ENCODE data around the gene EIF2A.
A peak's percentile ranks its signal among the peaks of the same experiment; 100 is the strongest.

EIF2A gene

GRCh38 chr3:150605998-150606641 lies 59.5 kb downstream of the EIF2A start:
- Mint-ChIP-seq H3K4me1 (peaks cover 48% of the 10 kb centered on the region), H3K27me3 (ENCODE audit: low read depth) (no peaks in the 10 kb centered on the region), H3K27ac (peak overlapping the region; percentile 48 to 81 (median 51)), H3K36me3 (ENCODE audit: low read depth) (peaks cover 38% of the 10 kb centered on the region), H3K9me3 (peaks cover 3% of the 10 kb centered on the region), H3K4me3 (peak overlapping the region; percentile 65 to 78 (median 77))
- TF ChIP-seq CTCF (IDR thresholded peaks at IDR 0.05; ENCODE audit: unreplicated experiment in 3 of 3) = no peak

- Mint-ChIP-seq H3K27me3 (ENCODE audit: low read depth) (no peaks in the 10 kb centered on the region), H3K36me3 (ENCODE audit: low read depth) (peaks cover 43% of the 10 kb centered on the region), H3K4me3 (no peak overlapping the region)
Observed at GRCh38 chr3:150607267-150608065, 60.9 kb downstream of the EIF2A start.

GRCh38 chr3:150609988-150610387 lies 63.4 kb downstream of the EIF2A start:
- no peak overlapping the region for H3K27ac Mint-ChIP-seq
- no peak for TF ChIP-seq CTCF (IDR thresholded peaks at IDR 0.05; ENCODE audit: unreplicated experiment in 3 of 3)
- no peaks in the 10 kb centered on the region for H3K27me3 Mint-ChIP-seq (ENCODE audit: low read depth)
- H3K36me3 Mint-ChIP-seq (ENCODE audit: low read depth) = peaks cover 65% of the 10 kb centered on the region
- no peak overlapping the region for H3K4me3 Mint-ChIP-seq
- H3K4me1 Mint-ChIP-seq = peaks cover 22% of the 10 kb centered on the region
- peaks cover 11% of the 10 kb centered on the region for H3K9me3 Mint-ChIP-seq

More at GRCh38 chr3:150607267-150608065, 60.9 kb downstream of the EIF2A start:
- Mint-ChIP-seq H3K9me3 (peaks cover 3% of the 10 kb centered on the region), H3K27ac (no peak overlapping the region), H3K4me1 (peaks cover 35% of the 10 kb centered on the region)
- TF ChIP-seq CTCF (IDR thresholded peaks at IDR 0.05; ENCODE audit: unreplicated experiment in 3 of 3) = no peak

GRCh38 chr3:150610785-150611184 lies 64.2 kb downstream of the EIF2A start:
- Mint-ChIP-seq H3K4me1 (peaks cover 17% of the 10 kb centered on the region), H3K9me3 (peaks cover 11% of the 10 kb centered on the region), H3K4me3 (no peak overlapping the region), H3K27ac (no peak overlapping the region), H3K27me3 (ENCODE audit: low read depth) (no peaks in the 10 kb centered on the region), H3K36me3 (ENCODE audit: low read depth) (peaks cover 65% of the 10 kb centered on the region)
- TF ChIP-seq CTCF (IDR thresholded peaks at IDR 0.05; ENCODE audit: unreplicated experiment in 3 of 3) = no peak

GRCh38 chr3:150611666-150612065 lies 65.1 kb downstream of the EIF2A start:
- Mint-ChIP-seq H3K4me3 (no peak overlapping the region), H3K4me1 (peaks cover 14% of the 10 kb centered on the region), H3K36me3 (ENCODE audit: low read depth) (peaks cover 62% of the 10 kb centered on the region), H3K9me3 (peaks cover 13% of the 10 kb centered on the region), H3K27me3 (ENCODE audit: low read depth) (no peaks in the 10 kb centered on the region), H3K27ac (no peak overlapping the region)
- TF ChIP-seq CTCF (IDR thresholded peaks at IDR 0.05; ENCODE audit: unreplicated experiment in 3 of 3) = no peak
